NCI-H748 (cell line): ENCODE measurements around the gene ATP13A5.

Experiments
- DNase-seq: peaks from one replicate; lab custom pipeline; 2025; ENCODE audit not compliant: unreplicated experiment; lab: John Stamatoyannopoulos, UW

ATP13A5 gene

GRCh38 chr3:193378706-193379105 is at the start of gene ATP13A5:
ATP13A5 (minus strand) TSS chr3:193378753; CDS start chr3:193378725, 28 bp downstream.
- no peak for DNase-seq

- DNase-seq, result no peak
These were observed 40.2 kb upstream of the ATP13A5 start for GRCh38 chr3:193418576-193419373.

- no peak for DNase-seq
These were observed 38.1 kb upstream of the ATP13A5 start for GRCh38 chr3:193416629-193417028.

- DNase-seq, result no peak
These were observed 29.1 kb upstream of the ATP13A5 start for GRCh38 chr3:193407688-193408087.

- no peak for DNase-seq
These were observed 28.6 kb upstream of the ATP13A5 start for GRCh38 chr3:193407112-193407511.

- DNase-seq, result no peak
These were observed 24.8 kb upstream of the ATP13A5 start for GRCh38 chr3:193403307-193403706.

GRCh38 chr3:193400304-193400703 is 21.8 kb upstream of the ATP13A5 start:
- no peak for DNase-seq

GRCh38 chr3:193396451-193397244 is 18.1 kb upstream of the ATP13A5 start:
- DNase-seq, result no peak

- DNase-seq, result peak; percentile 10
These were observed 13.3 kb upstream of the ATP13A5 start for GRCh38 chr3:193391902-193392301.

GRCh38 chr3:193389335-193389734 is 10.8 kb upstream of the ATP13A5 start:
- DNase-seq, result peak; percentile 10

GRCh38 chr3:193388361-193388760 is 9.8 kb upstream of the ATP13A5 start:
- peak; percentile 1 for DNase-seq

GRCh38 chr3:193387596-193387995 is 9.0 kb upstream of the ATP13A5 start:
- DNase-seq, result no peak

GRCh38 chr3:193377591-193377990 is 962 bp downstream of the ATP13A5 start:
- DNase-seq, result no peak

GRCh38 chr3:193375614-193376013 is 2.9 kb downstream of the ATP13A5 start:
- no peak for DNase-seq

GRCh38 chr3:193372783-193373182 is 5.8 kb downstream of the ATP13A5 start:
- no peak for DNase-seq

GRCh38 chr3:193367868-193368267 is 10.7 kb downstream of the ATP13A5 start:
- DNase-seq, result no peak

GRCh38 chr3:193357291-193357690 is 21.3 kb downstream of the ATP13A5 start:
- DNase-seq, result no peak

- DNase-seq, result no peak
These were observed 24.1 kb downstream of the ATP13A5 start for GRCh38 chr3:193354423-193354822.

- DNase-seq, result no peak
These were observed 27.8 kb downstream of the ATP13A5 start for GRCh38 chr3:193350744-193351143.

- no peak for DNase-seq
These were observed 29.9 kb downstream of the ATP13A5 start for GRCh38 chr3:193348686-193349085.

- peak; percentile 83 for DNase-seq
These were observed 30.7 kb downstream of the ATP13A5 start for GRCh38 chr3:193347521-193348501.
